Measurements from ENCODE around the gene ANXA3.

The ANXA3 gene

DNA sequence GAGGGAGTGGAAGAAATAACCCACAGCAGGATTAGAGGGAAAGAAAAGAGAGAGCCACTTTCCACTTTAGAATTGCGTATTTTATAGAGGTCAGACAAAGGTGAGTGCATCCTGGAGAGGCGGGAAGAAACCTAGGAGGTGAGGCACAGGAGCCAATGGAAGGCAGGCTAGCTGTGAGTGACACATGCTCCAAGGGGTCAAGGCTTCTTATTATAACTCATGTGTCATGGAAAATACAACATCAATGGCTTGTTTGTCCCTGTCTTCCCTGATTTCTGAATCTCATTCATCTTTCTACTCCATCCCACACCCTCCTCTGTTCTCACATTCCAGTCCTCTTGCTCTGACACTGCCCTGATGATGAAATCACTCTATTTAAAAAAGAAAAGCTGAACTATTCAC, 14.4 kb downstream of the ANXA3 start:
- Histone ChIP-seq H3K4me3 (no peak overlapping the region), H3K27ac (peak overlapping the region in 1 of 2 donors; percentile 1)
- no peak for DNase-seq (ENCODE audit: low spot score)
- TF ChIP-seq, protein P1, sequence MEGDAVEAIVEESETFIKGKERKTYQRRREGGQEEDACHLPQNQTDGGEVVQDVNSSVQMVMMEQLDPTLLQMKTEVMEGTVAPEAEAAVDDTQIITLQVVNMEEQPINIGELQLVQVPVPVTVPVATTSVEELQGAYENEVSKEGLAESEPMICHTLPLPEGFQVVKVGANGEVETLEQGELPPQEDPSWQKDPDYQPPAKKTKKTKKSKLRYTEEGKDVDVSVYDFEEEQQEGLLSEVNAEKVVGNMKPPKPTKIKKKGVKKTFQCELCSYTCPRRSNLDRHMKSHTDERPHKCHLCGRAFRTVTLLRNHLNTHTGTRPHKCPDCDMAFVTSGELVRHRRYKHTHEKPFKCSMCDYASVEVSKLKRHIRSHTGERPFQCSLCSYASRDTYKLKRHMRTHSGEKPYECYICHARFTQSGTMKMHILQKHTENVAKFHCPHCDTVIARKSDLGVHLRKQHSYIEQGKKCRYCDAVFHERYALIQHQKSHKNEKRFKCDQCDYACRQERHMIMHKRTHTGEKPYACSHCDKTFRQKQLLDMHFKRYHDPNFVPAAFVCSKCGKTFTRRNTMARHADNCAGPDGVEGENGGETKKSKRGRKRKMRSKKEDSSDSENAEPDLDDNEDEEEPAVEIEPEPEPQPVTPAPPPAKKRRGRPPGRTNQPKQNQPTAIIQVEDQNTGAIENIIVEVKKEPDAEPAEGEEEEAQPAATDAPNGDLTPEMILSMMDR (IDR thresholded peaks at IDR 0.05) = no peak

DNA sequence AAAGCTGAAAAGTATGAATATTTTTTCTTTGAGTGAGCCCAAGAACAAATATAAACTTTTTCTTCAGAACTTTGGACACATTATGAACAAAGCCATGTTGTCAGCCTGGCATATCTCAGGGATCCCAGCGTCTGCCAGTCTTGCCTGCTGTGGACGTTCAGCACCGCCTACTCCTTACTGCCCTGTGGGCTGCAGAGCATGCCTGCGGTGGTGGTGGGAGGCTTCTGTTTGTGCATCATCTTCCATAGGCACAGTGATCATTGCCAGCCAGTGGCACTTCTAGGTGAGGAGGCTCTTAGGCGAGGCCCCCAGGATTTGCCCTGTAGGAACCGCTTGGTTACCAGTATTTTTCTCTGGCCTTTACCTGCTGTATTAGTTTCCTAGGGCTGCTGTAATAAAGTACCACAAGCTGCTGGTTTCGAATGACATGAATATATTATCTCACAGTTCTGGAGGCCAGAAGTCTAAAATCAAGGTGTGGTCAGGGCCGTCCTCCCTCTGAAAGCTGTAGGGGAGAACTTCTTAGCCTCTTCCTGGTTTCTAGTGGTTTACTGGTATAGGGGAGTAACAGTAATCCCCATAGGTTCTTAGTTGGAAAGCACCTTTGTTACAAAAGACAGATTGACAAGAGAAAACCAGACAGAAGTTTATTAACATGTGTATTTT, 15.4 kb downstream of the ANXA3 start:
- H3K27ac ChIP-seq = no peak overlapping the region
- no peak overlapping the region for H3K4me3 ChIP-seq
- DNase-seq (ENCODE audit: low spot score) = no peak
- TF ChIP-seq, protein P1 (IDR thresholded peaks at IDR 0.05) = no peak

DNA sequence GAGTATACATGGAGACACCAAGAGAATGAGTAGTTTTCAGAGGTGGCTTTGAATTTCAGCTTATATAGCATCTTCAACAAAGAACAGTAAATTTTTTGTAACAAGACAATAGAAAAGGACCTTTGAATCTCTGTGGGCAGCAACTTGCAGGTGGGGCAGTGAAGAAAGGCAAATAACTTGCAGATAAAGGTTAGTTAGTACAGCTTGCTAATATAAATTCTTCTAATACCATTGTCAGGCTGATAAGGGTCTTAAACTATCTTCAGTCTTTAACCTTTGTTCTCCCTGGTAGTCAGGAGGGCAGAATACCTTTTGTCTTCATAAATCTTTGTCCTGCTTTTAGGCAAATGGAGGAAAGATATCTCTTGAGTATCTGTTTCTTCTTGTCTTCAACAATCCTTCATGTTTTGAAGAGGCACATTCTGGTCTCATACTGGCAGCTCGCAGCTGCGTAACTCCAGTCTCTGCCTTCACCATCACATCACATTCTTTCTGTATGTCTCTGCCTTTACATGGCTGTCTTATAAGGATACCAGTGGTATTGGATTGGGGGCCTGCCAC, 16.0 kb downstream of the ANXA3 start:
- Histone ChIP-seq H3K27ac (no peak overlapping the region), H3K4me3 (no peak overlapping the region)
- TF ChIP-seq, protein P1 (IDR thresholded peaks at IDR 0.05) = no peak
- DNase-seq (ENCODE audit: low spot score) = no peak

DNA sequence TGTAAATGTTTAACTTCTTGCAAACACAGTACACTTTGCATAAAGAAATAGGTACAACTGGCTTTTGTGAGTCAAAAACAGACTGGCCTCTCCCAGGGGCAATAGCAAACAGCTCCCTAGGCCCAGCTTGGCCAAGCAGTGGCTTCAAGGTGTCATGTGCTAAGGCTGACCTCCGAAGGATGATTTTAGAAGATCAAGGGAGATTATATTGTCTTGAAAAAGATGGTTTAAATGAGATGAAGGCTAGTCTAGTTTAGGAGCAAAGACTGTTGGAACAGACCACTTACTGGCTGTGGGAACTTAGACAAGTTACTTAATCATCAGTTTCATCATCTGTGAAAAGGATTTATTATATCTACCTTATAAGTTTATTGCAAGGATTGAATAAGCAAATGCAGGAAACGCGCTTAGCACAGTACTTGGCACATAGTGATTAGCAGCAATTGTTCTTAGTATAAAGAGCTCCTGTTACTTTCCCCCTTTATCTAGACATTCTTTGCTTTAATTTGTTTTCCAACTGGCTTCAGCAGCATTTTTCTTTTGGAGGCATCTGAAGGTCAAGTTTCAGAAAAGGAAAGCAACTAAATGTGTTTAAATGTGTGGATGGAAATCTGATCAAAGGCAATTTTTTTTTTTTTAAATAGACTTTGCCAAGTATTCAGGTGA, 17.2 kb downstream of the ANXA3 start:
- TF ChIP-seq, protein P1 (IDR thresholded peaks at IDR 0.05) = no peak
- DNase-seq (ENCODE audit: low spot score) = no peak
- Histone ChIP-seq H3K4me3 (no peak overlapping the region), H3K27ac (no peak overlapping the region)

DNA sequence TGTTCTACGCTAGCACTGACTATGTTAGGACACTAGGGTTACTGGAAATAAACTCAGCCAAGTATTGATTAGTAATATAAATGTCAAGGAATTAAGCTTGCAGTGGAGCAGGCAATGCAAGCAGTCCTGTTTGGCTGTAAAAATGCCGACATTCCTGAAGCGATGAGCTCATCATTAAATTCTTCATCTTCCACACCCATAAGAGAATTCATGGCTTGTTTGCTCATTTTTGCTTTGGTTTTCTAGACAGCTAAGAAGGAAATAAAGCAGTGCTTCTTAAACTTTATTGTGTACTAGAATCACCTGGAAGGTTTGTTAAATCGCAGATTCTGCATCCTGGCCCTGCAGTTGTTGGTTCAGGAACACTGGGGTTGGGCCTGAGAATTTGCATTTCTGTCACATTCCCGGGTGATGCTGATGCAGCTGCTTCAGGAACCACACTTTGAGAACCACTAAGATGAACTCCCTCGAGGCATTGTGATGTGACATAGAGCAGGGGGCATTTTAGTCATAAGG, 17.8 kb downstream of the ANXA3 start:
- no peak overlapping the region for H3K27ac ChIP-seq
- TF ChIP-seq, protein P1 (IDR thresholded peaks at IDR 0.05) = no peak
- H3K4me3 ChIP-seq = no peak overlapping the region
- no peak for DNase-seq (ENCODE audit: low spot score)

DNA sequence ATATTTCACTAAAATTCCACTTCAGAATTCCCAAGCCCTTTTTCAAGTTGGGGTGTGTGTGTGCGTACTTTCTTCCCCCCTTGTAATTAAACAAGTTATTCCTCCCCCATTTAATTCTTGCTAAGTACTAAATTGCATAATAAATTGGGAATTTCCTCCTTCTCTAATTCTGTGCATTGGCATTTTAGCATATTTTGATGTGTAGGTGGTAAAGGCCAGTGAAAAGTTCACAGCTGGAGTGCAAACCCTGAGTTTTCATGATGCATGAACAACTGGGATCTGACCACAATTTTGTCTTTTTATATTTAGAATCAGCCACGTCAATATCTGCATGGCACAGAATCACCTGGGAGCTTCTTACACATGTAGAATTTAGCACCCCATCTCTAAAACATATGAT, 18.5 kb downstream of the ANXA3 start:
- H3K27ac ChIP-seq = no peak overlapping the region
- TF ChIP-seq, protein P1 (IDR thresholded peaks at IDR 0.05) = no peak
- no peak for DNase-seq (ENCODE audit: low spot score)
- H3K4me3 ChIP-seq = no peak overlapping the region
